ENCODE measurements around the gene IL22RA2.

GRCh38 chr6:137106183-137106582 is 67.3 kb downstream of the IL22RA2 start:
- TF ChIP-seq CTCF (optimal IDR thresholded peaks at IDR 0.05 in 1 of 3, IDR thresholded peaks at IDR 0.05 in 1 of 3, conservative IDR thresholded peaks at IDR 0.05 in 1 of 3; ENCODE audit: extremely low read depth in 1 of 3, insufficient read depth in 2 of 3, low read length in 3 of 3) (no peak), EZH2 (IDR thresholded peaks at IDR 0.05; ENCODE audit: low read length) (no peak)
